Stimulated activated CD8-positive, alpha-beta memory T cell treated with anti-CD3 and anti-CD28 coated beads, Interleukin-15, amount 100 ng/mL, for 4 hours (primary cell): Measurements from ENCODE around the gene AFF2.

ENCODE experiments used
- DNase-seq, 2 donors: peaks; one replicate each; pipeline ENCODE4 v3.0.0-alpha.2; 2020; ENCODE audit warnings: low read depth in 2 of 2

The AFF2 gene

GRCh38 chrX:149004936-149005335 lies 504.5 kb downstream of the AFF2 start:
- no peak for DNase-seq

- no peak for DNase-seq
Observed at GRCh38 chrX:149006235-149006634, 505.8 kb downstream of the AFF2 start.

GRCh38 chrX:149007423-149007822 lies 507.0 kb downstream of the AFF2 start:
- no peak for DNase-seq

GRCh38 chrX:149010013-149010852 lies 509.8 kb downstream of the AFF2 start:
- DNase-seq = no peak

GRCh38 chrX:149010853-149011224 lies 510.4 kb downstream of the AFF2 start:
- no peak for DNase-seq

GRCh38 chrX:149013081-149013480 lies 512.7 kb downstream of the AFF2 start:
- no peak for DNase-seq

GRCh38 chrX:149021159-149021558 lies 520.7 kb downstream of the AFF2 start:
- DNase-seq = no peak

- no peak for DNase-seq
Observed at GRCh38 chrX:149022485-149022884, 522.1 kb downstream of the AFF2 start.

GRCh38 chrX:149032449-149032848 lies 532.0 kb downstream of the AFF2 start:
- no peak for DNase-seq

- DNase-seq = no peak
Observed at GRCh38 chrX:149036086-149036485, 535.7 kb downstream of the AFF2 start.

- no peak for DNase-seq
Observed at GRCh38 chrX:149037281-149037870, 537.0 kb downstream of the AFF2 start.

GRCh38 chrX:149039057-149039456 lies 538.6 kb downstream of the AFF2 start:
- DNase-seq = no peak

- no peak for DNase-seq
Observed at GRCh38 chrX:149040873-149041535, 540.6 kb downstream of the AFF2 start.

- no peak for DNase-seq
Observed at GRCh38 chrX:149043401-149043800, 543.0 kb downstream of the AFF2 start.

GRCh38 chrX:149044471-149044870 lies 544.1 kb downstream of the AFF2 start:
- DNase-seq = no peak

- no peak for DNase-seq
Observed at GRCh38 chrX:149045645-149046210, 545.3 kb downstream of the AFF2 start.
